ENCODE data around the gene ERF. TPM values are rescaled to one million over a fixed set of nuclear protein-coding genes. Genes with fewer than 3 reads are reported as not detected.

ERF gene
- total RNA-seq, 1 donor from 2014 or later: 31.6 TPM

DNA sequence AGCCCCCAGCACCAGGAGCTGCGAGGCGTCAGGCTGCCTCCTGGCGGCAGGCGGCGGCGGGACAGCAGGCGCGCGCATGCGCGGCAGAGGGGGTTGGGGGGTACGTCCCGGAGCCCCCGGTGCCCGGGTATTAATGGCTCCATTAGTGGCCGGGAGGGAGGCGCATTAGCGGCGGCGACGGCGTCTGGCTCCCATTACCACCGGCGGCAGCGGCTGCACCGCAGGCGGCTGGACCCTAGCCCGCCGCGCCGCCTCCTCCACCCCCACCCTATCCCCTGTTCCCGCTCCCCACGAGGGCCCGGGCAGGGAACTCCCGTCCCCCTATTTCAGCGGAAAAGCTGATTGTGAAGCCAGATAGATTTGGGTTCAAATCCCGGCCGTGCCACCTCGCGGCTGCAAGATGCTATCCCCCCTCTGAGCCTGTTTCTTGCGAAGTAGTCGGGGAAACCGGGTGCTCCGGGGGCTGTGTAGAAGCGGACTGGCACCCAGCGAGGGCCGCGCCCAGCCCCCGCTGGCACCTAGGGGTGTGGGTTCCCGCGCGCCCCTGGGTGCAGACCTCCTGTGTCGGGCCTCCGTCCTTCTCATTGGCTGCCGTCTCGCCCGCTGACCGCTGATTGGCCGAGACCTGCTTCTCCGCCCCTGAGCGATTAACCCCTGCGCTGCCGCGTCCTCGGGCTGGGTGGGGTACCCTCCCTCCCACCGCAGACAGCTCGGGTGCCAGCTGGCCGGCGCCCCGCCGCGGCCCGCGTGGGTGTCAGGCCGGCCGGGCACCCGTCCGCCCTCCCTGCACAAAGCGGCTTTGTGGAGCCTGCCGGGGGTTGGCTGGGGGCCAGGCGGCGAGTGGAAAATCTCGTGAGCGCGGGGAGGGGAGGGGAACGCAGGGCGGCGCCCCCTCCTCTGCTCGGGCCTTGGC is 25.2 kb upstream of the ERF start:
- no peaks in the 10 kb centered on the region for H3K27me3 ChIP-seq (ENCODE audit: control insufficient read depth, insufficient read depth, low read length)
- no peak for DNase-seq (ENCODE audit: low read depth)
- TF ChIP-seq, protein P1, sequence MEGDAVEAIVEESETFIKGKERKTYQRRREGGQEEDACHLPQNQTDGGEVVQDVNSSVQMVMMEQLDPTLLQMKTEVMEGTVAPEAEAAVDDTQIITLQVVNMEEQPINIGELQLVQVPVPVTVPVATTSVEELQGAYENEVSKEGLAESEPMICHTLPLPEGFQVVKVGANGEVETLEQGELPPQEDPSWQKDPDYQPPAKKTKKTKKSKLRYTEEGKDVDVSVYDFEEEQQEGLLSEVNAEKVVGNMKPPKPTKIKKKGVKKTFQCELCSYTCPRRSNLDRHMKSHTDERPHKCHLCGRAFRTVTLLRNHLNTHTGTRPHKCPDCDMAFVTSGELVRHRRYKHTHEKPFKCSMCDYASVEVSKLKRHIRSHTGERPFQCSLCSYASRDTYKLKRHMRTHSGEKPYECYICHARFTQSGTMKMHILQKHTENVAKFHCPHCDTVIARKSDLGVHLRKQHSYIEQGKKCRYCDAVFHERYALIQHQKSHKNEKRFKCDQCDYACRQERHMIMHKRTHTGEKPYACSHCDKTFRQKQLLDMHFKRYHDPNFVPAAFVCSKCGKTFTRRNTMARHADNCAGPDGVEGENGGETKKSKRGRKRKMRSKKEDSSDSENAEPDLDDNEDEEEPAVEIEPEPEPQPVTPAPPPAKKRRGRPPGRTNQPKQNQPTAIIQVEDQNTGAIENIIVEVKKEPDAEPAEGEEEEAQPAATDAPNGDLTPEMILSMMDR (IDR thresholded peaks at IDR 0.05; ENCODE audit: insufficient read depth, low read length, poor library complexity, severe bottlenecking): peak; percentile 88
- peak overlapping the region; percentile 62 for H3K4me3 ChIP-seq (ENCODE audit: low read depth, low read length)
- no peaks in the 10 kb centered on the region for H3K36me3 ChIP-seq (ENCODE audit: control insufficient read depth, insufficient read depth, low read length)

DNA sequence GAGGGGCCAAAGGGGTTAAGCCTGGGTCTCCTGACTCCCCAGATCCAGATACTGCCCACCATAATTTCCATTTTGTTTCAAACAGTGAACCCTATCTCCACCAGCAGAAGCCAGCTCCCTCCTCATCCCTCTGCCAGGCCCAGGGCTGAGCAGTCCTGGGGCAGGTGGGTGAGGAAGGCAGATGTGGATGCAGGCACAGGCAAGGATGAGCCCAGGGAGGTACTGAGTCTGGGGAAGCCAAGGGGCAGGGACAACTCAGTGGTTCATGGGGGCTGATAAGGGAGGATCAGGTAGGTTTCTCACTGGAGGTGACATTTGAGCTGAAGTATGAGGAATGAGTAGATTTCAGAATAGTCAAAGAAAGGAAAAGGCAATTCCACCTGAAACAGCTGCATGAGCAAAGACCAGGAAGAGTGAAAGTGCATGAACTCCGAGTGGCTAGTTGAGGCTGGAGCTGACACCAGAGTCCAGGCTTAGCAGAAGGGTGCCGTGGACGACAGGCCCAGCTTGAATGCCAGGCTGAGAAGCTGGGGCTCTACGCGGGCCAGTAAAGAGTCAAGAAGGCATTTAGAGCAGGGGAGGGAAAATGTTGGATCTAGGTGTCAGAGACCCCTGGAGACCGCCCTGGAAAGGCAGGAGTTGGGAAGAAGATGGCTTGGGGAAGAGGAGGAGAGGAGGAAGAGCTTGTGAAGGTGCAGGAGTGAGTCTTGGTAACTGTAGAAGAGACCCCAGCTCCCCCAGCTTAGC is 24.4 kb upstream of the ERF start:
- peaks cover 1% of the 10 kb centered on the region for H3K36me3 ChIP-seq (ENCODE audit: control insufficient read depth, insufficient read depth, low read length)
- DNase-seq (ENCODE audit: low read depth): no peak
- H3K27me3 ChIP-seq (ENCODE audit: control insufficient read depth, insufficient read depth, low read length): no peaks in the 10 kb centered on the region
- peak overlapping the region; percentile 62 for H3K4me3 ChIP-seq (ENCODE audit: low read depth, low read length)
- TF ChIP-seq, protein P1 (IDR thresholded peaks at IDR 0.05; ENCODE audit: insufficient read depth, low read length, poor library complexity, severe bottlenecking): no peak

DNA sequence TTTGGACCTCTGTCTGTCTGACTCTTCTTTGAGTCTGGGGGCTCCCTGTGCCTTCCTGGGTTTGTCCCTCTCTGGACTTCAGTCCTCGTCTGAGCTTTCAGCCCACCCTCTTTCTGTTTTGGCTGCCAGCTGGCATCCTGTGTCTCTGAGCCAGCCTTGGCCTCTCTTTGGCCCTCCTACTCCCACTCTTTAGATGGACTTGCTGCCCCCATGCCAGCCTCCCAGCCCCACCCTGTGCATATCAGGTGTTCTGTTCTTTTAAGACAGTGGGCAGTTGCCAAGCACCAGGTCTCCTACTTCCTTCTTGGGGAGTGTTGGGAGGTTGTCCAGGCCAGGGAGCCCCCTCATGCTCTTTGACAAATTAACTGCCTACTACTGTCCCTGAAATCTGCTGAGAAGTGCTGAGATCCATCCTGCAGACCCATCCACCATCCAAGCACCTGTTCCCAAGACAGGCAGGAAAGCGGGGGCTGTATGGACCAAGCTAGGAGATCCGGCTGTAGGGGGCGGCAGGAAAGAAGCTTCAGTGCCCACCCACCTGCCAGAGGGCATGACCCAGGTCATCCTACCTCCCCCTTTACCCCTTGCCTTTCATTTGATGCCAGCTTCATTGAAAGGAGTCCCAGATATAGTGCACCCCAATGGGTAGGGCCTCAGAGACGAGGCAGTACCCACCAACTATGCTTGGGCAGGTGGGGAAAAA is 23.7 kb upstream of the ERF start:
- DNase-seq (ENCODE audit: low read depth): no peak
- H3K36me3 ChIP-seq (ENCODE audit: control insufficient read depth, insufficient read depth, low read length): peaks cover 1% of the 10 kb centered on the region
- TF ChIP-seq, protein P1 (IDR thresholded peaks at IDR 0.05; ENCODE audit: insufficient read depth, low read length, poor library complexity, severe bottlenecking): no peak
- H3K4me3 ChIP-seq (ENCODE audit: low read depth, low read length): no peak overlapping the region
- H3K27me3 ChIP-seq (ENCODE audit: control insufficient read depth, insufficient read depth, low read length): no peaks in the 10 kb centered on the region

DNA sequence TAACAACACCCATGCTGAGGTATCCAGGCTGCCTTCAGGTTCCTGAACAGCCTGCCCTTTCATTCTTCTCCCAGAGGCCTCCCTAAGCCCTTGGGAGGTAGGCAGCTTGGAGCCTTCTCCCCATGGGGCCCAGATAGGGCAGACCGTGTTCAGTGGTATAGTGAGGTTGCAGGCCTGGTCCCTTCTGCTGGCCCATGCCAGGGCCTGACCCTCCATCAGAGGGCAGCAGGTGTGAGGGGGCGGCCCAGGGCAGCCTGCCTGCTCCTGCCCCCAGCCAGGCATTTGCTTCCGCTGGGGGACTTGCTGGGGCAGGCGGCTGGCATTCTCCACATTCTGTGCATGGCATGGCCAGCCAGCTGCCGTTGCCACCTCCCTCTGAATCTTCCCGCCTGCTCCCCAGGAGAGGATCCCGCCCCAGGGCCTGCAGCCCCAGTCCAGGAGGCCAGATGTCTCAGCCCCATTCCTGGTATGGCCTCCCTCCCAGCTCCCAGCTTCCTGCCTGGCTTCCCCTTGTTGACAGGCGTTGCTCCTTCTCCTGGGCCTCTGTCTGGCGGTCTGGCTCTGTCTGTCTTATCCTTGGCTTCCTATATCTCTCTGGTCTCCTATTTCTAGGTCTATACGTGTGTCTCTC is 23.0 kb upstream of the ERF start:
- Histone ChIP-seq H3K4me3 (ENCODE audit: low read depth, low read length) (no peak overlapping the region), H3K36me3 (ENCODE audit: control insufficient read depth, insufficient read depth, low read length) (peaks cover 1% of the 10 kb centered on the region), H3K27me3 (ENCODE audit: control insufficient read depth, insufficient read depth, low read length) (no peaks in the 10 kb centered on the region)
- TF ChIP-seq, protein P1 (IDR thresholded peaks at IDR 0.05; ENCODE audit: insufficient read depth, low read length, poor library complexity, severe bottlenecking): no peak
- no peak for DNase-seq (ENCODE audit: low read depth)

DNA sequence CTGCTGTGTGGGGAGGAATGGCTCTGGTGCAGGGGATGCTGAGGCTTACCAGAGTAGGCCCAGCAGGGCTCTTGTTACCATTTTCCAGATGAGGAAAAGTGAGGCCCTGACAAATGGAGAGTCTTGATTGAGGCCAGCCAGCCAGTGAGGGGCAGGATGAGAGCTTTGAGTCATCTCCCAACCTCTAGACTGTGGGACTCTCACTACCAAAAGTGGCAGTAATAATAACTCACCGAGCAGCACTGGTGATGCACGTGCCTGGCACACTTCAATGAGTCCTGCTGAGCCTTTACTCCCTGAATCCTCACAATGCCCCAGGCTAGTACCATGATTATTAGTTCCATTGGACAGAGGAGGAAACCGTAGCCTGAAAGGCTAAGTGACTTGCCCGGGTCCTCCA is 21.9 kb upstream of the ERF start:
- DNase-seq (ENCODE audit: low read depth): no peak
- peaks cover 1% of the 10 kb centered on the region for H3K36me3 ChIP-seq (ENCODE audit: control insufficient read depth, insufficient read depth, low read length)

More for the DNA sequence above, 21.9 kb upstream of the ERF start:
- TF ChIP-seq, protein P1 (IDR thresholded peaks at IDR 0.05; ENCODE audit: insufficient read depth, low read length, poor library complexity, severe bottlenecking): no peak
- no peaks in the 10 kb centered on the region for H3K27me3 ChIP-seq (ENCODE audit: control insufficient read depth, insufficient read depth, low read length)
- no peak overlapping the region for H3K4me3 ChIP-seq (ENCODE audit: low read depth, low read length)
